ENCODE measurements around the gene PTPRR.

Gene PTPRR

GRCh38 chr12:70695361-70696023 lies 225.0 kb downstream of the PTPRR start:
- DNase-seq (ENCODE audit: low spot score), result no peak

- no peak for DNase-seq (ENCODE audit: low spot score)
These were observed 227.8 kb downstream of the PTPRR start for GRCh38 chr12:70692681-70693288.

- no peak for DNase-seq (ENCODE audit: low spot score)
These were observed 229.4 kb downstream of the PTPRR start for GRCh38 chr12:70691018-70691672.

GRCh38 chr12:70686907-70687306 lies 233.6 kb downstream of the PTPRR start:
- no peak for DNase-seq (ENCODE audit: low spot score)

- DNase-seq (ENCODE audit: low spot score), result no peak
These were observed 234.2 kb downstream of the PTPRR start for GRCh38 chr12:70686299-70686698.

- no peak for DNase-seq (ENCODE audit: low spot score)
These were observed 236.6 kb downstream of the PTPRR start for GRCh38 chr12:70683976-70684375.

- DNase-seq (ENCODE audit: low spot score), result no peak
These were observed 248.8 kb downstream of the PTPRR start for GRCh38 chr12:70671698-70672097.

GRCh38 chr12:70670948-70671347 lies 249.6 kb downstream of the PTPRR start:
- no peak for DNase-seq (ENCODE audit: low spot score)

- DNase-seq (ENCODE audit: low spot score), result no peak
These were observed 253.3 kb downstream of the PTPRR start for GRCh38 chr12:70667253-70667652.

- DNase-seq (ENCODE audit: low spot score), result no peak
These were observed 254.2 kb downstream of the PTPRR start for GRCh38 chr12:70666364-70666763.

- DNase-seq (ENCODE audit: low spot score), result peak; percentile 51
These were observed 256.1 kb downstream of the PTPRR start for GRCh38 chr12:70664465-70664881.

- DNase-seq (ENCODE audit: low spot score), result no peak
These were observed 256.7 kb downstream of the PTPRR start for GRCh38 chr12:70663838-70664237.

GRCh38 chr12:70661466-70662161 lies 258.9 kb downstream of the PTPRR start:
- DNase-seq (ENCODE audit: low spot score), result no peak

- no peak for DNase-seq (ENCODE audit: low spot score)
These were observed 259.8 kb downstream of the PTPRR start for GRCh38 chr12:70660620-70661219.

GRCh38 chr12:70660002-70660604 lies 260.4 kb downstream of the PTPRR start:
- DNase-seq (ENCODE audit: low spot score), result no peak

GRCh38 chr12:70659077-70659606 lies 261.4 kb downstream of the PTPRR start:
- DNase-seq (ENCODE audit: low spot score), result no peak

GRCh38 chr12:70657616-70658286 lies 262.8 kb downstream of the PTPRR start:
- DNase-seq (ENCODE audit: low spot score), result no peak

GRCh38 chr12:70652451-70652850 lies 268.1 kb downstream of the PTPRR start:
- DNase-seq (ENCODE audit: low spot score), result no peak

- no peak for DNase-seq (ENCODE audit: low spot score)
These were observed 271.7 kb downstream of the PTPRR start for GRCh38 chr12:70648831-70649230.

- DNase-seq (ENCODE audit: low spot score), result no peak
These were observed 272.3 kb downstream of the PTPRR start for GRCh38 chr12:70648191-70648590.

- DNase-seq (ENCODE audit: low spot score), result no peak
These were observed 273.7 kb downstream of the PTPRR start for GRCh38 chr12:70646850-70647249.
